H1 (cell line): Measurements from ENCODE around the gene OR5H15. TPM values are rescaled to one million over a fixed set of nuclear protein-coding genes. Genes with fewer than 3 reads are reported as not detected.

Experiments
- MAX ChIP-seq: IDR thresholded peaks from 2 replicates; pipeline ENCODE4 v1.6.1; 2012; ENCODE audit warnings: inconsistent platforms
- polyA plus RNA-seq, 7 experiments: library from polyadenylated mRNA; depleted of rRNA in 3 of 7; stranded (reverse) in 5 of 7; unstranded in 2 of 7; fragments of >200 nt in 5 of 7; fragments of 200-250 nt in 2 of 7; gene quantifications; 1 replicate in 5 of 7; 2 replicates in 1 of 7; 4 replicates in 1 of 7; pipeline versions ENCODE4 v1.2.1 to v1.2.3, GENCODE V29; 2011 to 2013; ENCODE audit warnings: missing spikeins in 2 of 7, mixed read lengths in 2 of 7
- total RNA-seq: library from RNA; stranded (reverse); fragmentation: NEBNext Ultra II Directional; extraction: Animal tissue kit (Norgen Biotek cat#: 25700); gene quantifications from 2 replicates; pipeline ENCODE4 v1.2.1, GENCODE V29; 2021

OR5H15 gene
- total and polyA plus RNA-seq, 2 of the 8 experiments (the other 6 are each of a cell fraction or from before 2014, with no cell fraction given) = not detected

DNA sequence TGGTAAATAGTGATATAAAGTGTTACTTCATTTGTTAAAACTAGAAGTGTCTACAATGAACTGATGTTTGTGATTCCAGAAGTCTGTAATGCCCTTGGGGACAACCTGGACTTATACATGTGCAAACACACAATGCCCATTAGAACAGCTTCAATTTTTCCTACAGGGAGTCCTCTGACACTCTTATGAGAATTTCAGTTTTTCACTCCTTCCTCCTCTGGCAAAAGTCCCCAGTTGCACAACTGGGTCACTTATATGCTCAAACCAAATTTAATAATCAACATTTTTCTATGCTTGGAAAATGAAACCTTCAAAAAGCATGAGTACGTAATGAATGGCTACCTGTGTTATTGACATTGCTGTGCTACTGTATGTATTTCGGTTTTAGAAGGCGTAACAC, at the start of gene OR5H15 (continued):
- TF ChIP-seq MAX = no peak
- TF ChIP-seq, all 59 proteins: peak for 0
